GM18505 (cell line): ENCODE measurements around the gene VSIR.

Source experiments
- ATAC-seq: cut with Tn5 transposase; IDR thresholded peaks from one replicate; pipeline ENCODE4 v1.9.1; 2021; ENCODE audit not compliant: unreplicated experiment
- POLR2A ChIP-seq: IDR thresholded peaks from 4 replicates; pipeline ENCODE4 v1.6.1; 2011; ENCODE audit warnings: borderline replicate concordance; ENCODE audit not compliant: insufficient read depth, insufficient read length; ENCODE audit errors: extremely low read depth

The VSIR gene

GRCh38 chr10:71756311-71757191 lies 16.8 kb downstream of the VSIR start:
- TF ChIP-seq POLR2A, result no peak
- no peak for ATAC-seq

- TF ChIP-seq POLR2A, result no peak
- ATAC-seq, result no peak
Observed at GRCh38 chr10:71755179-71755879, 18.0 kb downstream of the VSIR start.

- ATAC-seq, result no peak
- TF ChIP-seq POLR2A, result no peak
Observed at GRCh38 chr10:71754562-71754961, 18.8 kb downstream of the VSIR start.

GRCh38 chr10:71753960-71754505 lies 19.3 kb downstream of the VSIR start:
- no peak for TF ChIP-seq POLR2A
- no peak for ATAC-seq

GRCh38 chr10:71753091-71753959 lies 20.0 kb downstream of the VSIR start:
- TF ChIP-seq POLR2A, result no peak
- no peak for ATAC-seq

GRCh38 chr10:71752391-71753090 lies 20.8 kb downstream of the VSIR start:
- no peak for TF ChIP-seq POLR2A
- no peak for ATAC-seq

GRCh38 chr10:71751515-71752224 lies 21.6 kb downstream of the VSIR start:
- ATAC-seq, result no peak
- no peak for TF ChIP-seq POLR2A

GRCh38 chr10:71750986-71751385 lies 22.3 kb downstream of the VSIR start:
- no peak for ATAC-seq
- TF ChIP-seq POLR2A, result no peak

GRCh38 chr10:71750124-71750841 lies 23.0 kb downstream of the VSIR start:
- no peak for TF ChIP-seq POLR2A
- no peak for ATAC-seq

GRCh38 chr10:71749396-71749795 lies 23.9 kb downstream of the VSIR start:
- ATAC-seq, result no peak
- TF ChIP-seq POLR2A, result no peak

- ATAC-seq, result no peak
- TF ChIP-seq POLR2A, result no peak
Observed at GRCh38 chr10:71748671-71749191, 24.6 kb downstream of the VSIR start.
